Body of pancreas (tissue), 4 donors: ENCODE measurements around the gene MFAP4.

Experiments used
- CTCF ChIP-seq, 7 experiments: fragments of 450-650 bp in 4 of 7; fragments of 200-600 bp in 3 of 7; sonication (generic) in 3 of 7; IDR thresholded peaks; one replicate each; pipeline ENCODE4 v1.5.1; 2016 to 2019; ENCODE audit warnings: antibody characterized with exemption in 7 of 7
- POLR2A ChIP-seq, 3 donors: fragments of 450-650 bp; IDR thresholded peaks; one replicate each; pipeline ENCODE4 v1.6.1; 2016; ENCODE audit warnings: antibody characterized with exemption in 3 of 3, mild to moderate bottlenecking in 2 of 3

GRCh38 chr17:19347323-19348080, 39.5 kb downstream of the MFAP4 start:
- no peak for TF ChIP-seq POLR2A (IDR thresholded peaks at IDR 0.05)
- no peak for TF ChIP-seq CTCF (IDR thresholded peaks at IDR 0.05)
